Kidney epithelial cell (primary cell): ENCODE results near the gene AFAP1L2. TPM values are rescaled to one million over a fixed set of nuclear protein-coding genes. Genes with fewer than 3 reads are reported as not detected.

Experiments
- DNase-seq: peaks from one replicate; pipeline ENCODE4 v3.0.0-alpha.2; 2010; ENCODE audit warnings: low read depth
- H3K27me3 ChIP-seq: 2 replicates; pipeline ENCODE4 v1.6.0; 2011; ENCODE audit warnings: low read length; ENCODE audit not compliant: control insufficient read depth, insufficient read depth
- H3K36me3 ChIP-seq: 2 replicates; pipeline ENCODE4 v1.5.1; 2011; ENCODE audit warnings: low read length; ENCODE audit not compliant: control insufficient read depth, insufficient read depth
- H3K4me3 ChIP-seq: 2 replicates; pipeline ENCODE4 v1.5.1; 2011; ENCODE audit warnings: low read depth, mild to moderate bottlenecking, control low read depth, low read length
- CTCF ChIP-seq: IDR thresholded peaks from 2 replicates; pipeline ENCODE4 v1.5.1; 2011; ENCODE audit warnings: mild to moderate bottlenecking, moderate library complexity, low read length, control low read depth, inconsistent platforms; ENCODE audit not compliant: insufficient read depth, poor library complexity, severe bottlenecking
- total RNA-seq: library from RNA; depleted of rRNA; stranded (reverse); fragments of >200 nt; gene quantifications from 2 replicates; pipeline ENCODE4 v1.2.3, GENCODE V29; 2015

Gene AFAP1L2
- total RNA-seq, 1 donor from 2014 or later: 10.2 TPM

- Histone ChIP-seq H3K27me3 (peaks cover 5% of the 10 kb centered on the region), H3K4me3 (no peak overlapping the region), H3K36me3 (no peaks in the 10 kb centered on the region)
- no peak for DNase-seq
- TF ChIP-seq CTCF: no peak
Observed at GRCh38 chr10:114281461-114281860, 122.8 kb downstream of the AFAP1L2 start.

GRCh38 chr10:114281006-114281405 lies 123.3 kb downstream of the AFAP1L2 start:
- Histone ChIP-seq H3K36me3 (no peaks in the 10 kb centered on the region), H3K4me3 (no peak overlapping the region), H3K27me3 (peaks cover 5% of the 10 kb centered on the region)
- TF ChIP-seq CTCF: no peak
- no peak for DNase-seq

GRCh38 chr10:114279901-114280644 lies 124.2 kb downstream of the AFAP1L2 start:
- Histone ChIP-seq H3K36me3 (no peaks in the 10 kb centered on the region), H3K4me3 (no peak overlapping the region), H3K27me3 (peaks cover 5% of the 10 kb centered on the region)
- no peak for DNase-seq
- no peak for TF ChIP-seq CTCF

GRCh38 chr10:114279289-114279688 lies 125.0 kb downstream of the AFAP1L2 start:
- no peak for TF ChIP-seq CTCF
- Histone ChIP-seq H3K4me3 (no peak overlapping the region), H3K27me3 (peaks cover 5% of the 10 kb centered on the region), H3K36me3 (no peaks in the 10 kb centered on the region)
- DNase-seq: no peak

- no peaks in the 10 kb centered on the region for H3K36me3 ChIP-seq
- H3K4me3 ChIP-seq: no peak overlapping the region
- H3K27me3 ChIP-seq: peaks cover 5% of the 10 kb centered on the region
- TF ChIP-seq CTCF: no peak
- no peak for DNase-seq
Observed at GRCh38 chr10:114278884-114279191, 125.5 kb downstream of the AFAP1L2 start.

GRCh38 chr10:114278140-114278883 lies 126.0 kb downstream of the AFAP1L2 start:
- no peaks in the 10 kb centered on the region for H3K36me3 ChIP-seq
- TF ChIP-seq CTCF: no peak
- DNase-seq: no peak

More at GRCh38 chr10:114278140-114278883, 126.0 kb downstream of the AFAP1L2 start:
- H3K27me3 ChIP-seq: peaks cover 5% of the 10 kb centered on the region
- no peak overlapping the region for H3K4me3 ChIP-seq
